Measurements from ENCODE around the gene TXNRD2. TPM values are rescaled to one million over a fixed set of nuclear protein-coding genes. Genes with fewer than 3 reads are reported as not detected.

TXNRD2 gene
- total and polyA plus RNA-seq, 2 donors (not counting 1 experiment from before 2014, with no cell fraction given): 24.8 to 36.2 TPM

DNA sequence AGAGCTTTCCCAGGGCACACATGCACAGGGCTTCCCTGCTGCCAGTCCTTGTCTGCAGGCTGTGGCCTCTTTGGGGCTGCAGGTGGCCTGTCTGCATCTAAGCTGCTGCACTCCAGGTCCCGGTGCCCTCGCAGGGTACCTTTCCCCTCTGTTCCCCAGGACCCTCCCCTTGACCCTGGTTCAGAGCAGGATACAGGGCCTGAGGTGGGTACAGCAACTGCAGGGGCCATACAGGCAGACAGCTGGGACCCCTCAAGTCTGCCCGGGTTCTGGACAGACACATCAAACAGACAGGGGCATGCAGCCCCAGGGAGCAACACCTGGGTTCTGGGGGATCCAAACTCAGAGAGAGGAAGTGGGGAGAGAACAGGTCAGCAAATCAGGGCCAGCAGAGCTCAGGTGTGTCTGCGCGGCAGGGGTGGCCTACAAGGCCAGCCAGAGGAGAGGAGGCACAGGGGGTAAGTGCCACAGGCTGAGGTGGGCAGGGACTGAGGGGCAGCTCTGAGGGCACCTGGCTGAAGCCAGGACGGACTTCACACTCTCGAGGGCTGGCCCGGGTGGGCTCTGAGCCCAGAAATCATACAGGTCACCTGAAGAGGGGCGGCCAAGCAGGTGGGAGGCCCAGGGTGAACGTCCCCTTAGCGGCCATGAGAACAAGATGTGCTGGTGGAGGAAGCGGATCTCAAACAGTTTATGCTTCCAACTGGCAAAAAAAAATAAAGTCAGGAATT lies 29.9 kb downstream of the TXNRD2 start:
- no peaks in the 10 kb centered on the region for H3K27me3 Mint-ChIP-seq
- Histone ChIP-seq H3K4me3 (ENCODE audit: control extremely low read depth in 1 of 5, extremely low read depth in 1 of 5, insufficient read depth in 1 of 5, low read depth in 2 of 5, low read length in 4 of 5) (no peak overlapping the region), H3K4me2 (replicated peaks; ENCODE audit: low read depth, low read length, poor library complexity, severe bottlenecking) (no peak overlapping the region), H3K4me1 (ENCODE audit: control insufficient read depth in 2 of 2, insufficient read depth in 2 of 2, low read length in 2 of 2) (no peaks in the 10 kb centered on the region), H3K36me3 (replicated peaks in 1 of 2; ENCODE audit: control extremely low read depth in 1 of 2, control insufficient read depth in 1 of 2, extremely low read depth in 1 of 2, insufficient read depth in 2 of 2, low read length in 1 of 2) (peaks cover 4 to 48% of the 10 kb centered on the region in 2 experiments), H4K20me1 (ENCODE audit: control insufficient read depth, insufficient read depth, low read length, poor library complexity, severe bottlenecking) (no peaks in the 10 kb centered on the region), H3K27me3 (replicated peaks in 1 of 4; ENCODE audit: control extremely low read depth in 1 of 4, control insufficient read depth in 3 of 4, insufficient read depth in 4 of 4, low read length in 3 of 4) (no peaks in the 10 kb centered on the region), H2AFZ (ENCODE audit: insufficient read depth, low read depth, low read length, poor library complexity, severe bottlenecking) (no peak overlapping the region), H3K9me3 (ENCODE audit: control extremely low read depth in 1 of 3, control insufficient read depth in 2 of 3, insufficient read depth in 1 of 3, low read length in 2 of 3) (peaks cover 0 to 8% (median 5%) of the 10 kb centered on the region in 3 donors), H3K79me2 (ENCODE audit: control insufficient read depth, insufficient read depth, low read length) (no peaks in the 10 kb centered on the region), H3K27ac (ENCODE audit: low read length in 2 of 2) (no peak overlapping the region), H3K9ac (ENCODE audit: low read length) (no peak overlapping the region)
- no peak for DNase-seq
- 96% methylated on average over 12 of the region's 12 CpGs for WGBS (ENCODE audit: insufficient coverage)
- peaks cover 1% of the 10 kb centered on the region for H3K4me1 Mint-ChIP-seq
- no peak overlapping the region for H3K4me3 Mint-ChIP-seq
- TF ChIP-seq CTCF (IDR thresholded peaks at IDR 0.05): no peak
- TF ChIP-seq EZH2 (IDR thresholded peaks at IDR 0.05; ENCODE audit: borderline replicate concordance, insufficient read depth, low read depth, low read length, poor library complexity, severe bottlenecking): no peak
- ATAC-seq (ENCODE audit: low read depth): no peak
- no peak overlapping the region for H3K27ac Mint-ChIP-seq
- intact Hi-C loops (cut with micrococcal nuclease): no loop called here
- POLR2A ChIA-PET: no interaction called here
- CTCF ChIA-PET: interaction anchor here (1.1 to 5.7 kb wide), 10 partner anchors 10 to 181 kb away, joined by 3 to 210 read pairs (median 6); no protein-coding TSS in a partner anchor
- no peaks in the 10 kb centered on the region for H3K9me3 Mint-ChIP-seq (ENCODE audit: insufficient read depth)

GRCh38 chr22:19910180-19910744 lies 31.4 kb downstream of the TXNRD2 start:
- TF ChIP-seq EZH2 (IDR thresholded peaks at IDR 0.05; ENCODE audit: borderline replicate concordance, insufficient read depth, low read depth, low read length, poor library complexity, severe bottlenecking): no peak
- peak; percentile 38 for TF ChIP-seq CTCF (IDR thresholded peaks at IDR 0.05)
- H3K79me2 ChIP-seq (ENCODE audit: control insufficient read depth, insufficient read depth, low read length): no peaks in the 10 kb centered on the region
- no peak for ATAC-seq (ENCODE audit: low read depth)
- H3K36me3 ChIP-seq (replicated peaks in 1 of 2; ENCODE audit: control extremely low read depth in 1 of 2, control insufficient read depth in 1 of 2, extremely low read depth in 1 of 2, insufficient read depth in 2 of 2, low read length in 1 of 2): peaks cover 4 to 40% of the 10 kb centered on the region in 2 experiments
- ChIA-PET POLR2A (interaction anchor here (1.0 kb wide), 1 partner anchor 180 kb away, joined by 4 read pairs; no protein-coding TSS in a partner anchor), CTCF (interaction anchor here (0.5 to 5.7 kb wide), 24 partner anchors 8 to 1040 kb away, joined by 3 to 210 read pairs (median 4); partner anchors contain the start of gene GP1BB)
- H3K9me3 ChIP-seq (ENCODE audit: control extremely low read depth in 1 of 3, control insufficient read depth in 2 of 3, insufficient read depth in 1 of 3, low read length in 2 of 3): peaks cover 0 to 8% (median 5%) of the 10 kb centered on the region in 3 donors
- no peaks in the 10 kb centered on the region for H3K27me3 ChIP-seq (replicated peaks in 1 of 4; ENCODE audit: control extremely low read depth in 1 of 4, control insufficient read depth in 3 of 4, insufficient read depth in 4 of 4, low read length in 3 of 4)
- H3K9ac ChIP-seq (ENCODE audit: low read length): no peak overlapping the region
- Mint-ChIP-seq H3K27ac (no peak overlapping the region), H3K4me3 (no peak overlapping the region), H3K9me3 (ENCODE audit: insufficient read depth) (no peaks in the 10 kb centered on the region), H3K27me3 (no peaks in the 10 kb centered on the region), H3K4me1 (peaks cover 1% of the 10 kb centered on the region)
- 64% methylated on average over 2 of the region's 4 CpGs for WGBS (ENCODE audit: insufficient coverage)
- no peaks in the 10 kb centered on the region for H4K20me1 ChIP-seq (ENCODE audit: control insufficient read depth, insufficient read depth, low read length, poor library complexity, severe bottlenecking)
- DNase-seq: no peak
- H2AFZ ChIP-seq (ENCODE audit: insufficient read depth, low read depth, low read length, poor library complexity, severe bottlenecking): no peak overlapping the region
- no peaks in the 10 kb centered on the region for H3K4me1 ChIP-seq (ENCODE audit: control insufficient read depth in 2 of 2, insufficient read depth in 2 of 2, low read length in 2 of 2)
- H3K4me2 ChIP-seq (replicated peaks; ENCODE audit: low read depth, low read length, poor library complexity, severe bottlenecking): no peak overlapping the region
- intact Hi-C loops (cut with micrococcal nuclease): loop anchor here (1.0 kb wide), 1 partner anchor 154 kb away; no protein-coding TSS in a partner anchor
- H3K4me3 ChIP-seq (ENCODE audit: control extremely low read depth in 1 of 5, extremely low read depth in 1 of 5, insufficient read depth in 1 of 5, low read depth in 2 of 5, low read length in 4 of 5): no peak overlapping the region
- no peak overlapping the region for H3K27ac ChIP-seq (ENCODE audit: low read length in 2 of 2)
